HT1080 (cell line): ENCODE measurements around the gene MORN4. TPM values are rescaled to one million over a fixed set of nuclear protein-coding genes. Genes with fewer than 3 reads are reported as not detected.

ENCODE experiments used
- DNase-seq: peaks from one replicate; pipeline ENCODE4 v3.0.0-alpha.2; 2015; ENCODE audit warnings: low read depth
- total RNA-seq: library from RNA; depleted of rRNA; stranded (reverse); fragments of >200 nt; shearing (Covaris generic); gene quantifications from 2 replicates; pipeline ENCODE4 v1.2.3, GENCODE V29; 2014; rRNA removed

Gene MORN4
- total RNA-seq, 1 experiment from 2014 or later: 3.6 TPM

DNA sequence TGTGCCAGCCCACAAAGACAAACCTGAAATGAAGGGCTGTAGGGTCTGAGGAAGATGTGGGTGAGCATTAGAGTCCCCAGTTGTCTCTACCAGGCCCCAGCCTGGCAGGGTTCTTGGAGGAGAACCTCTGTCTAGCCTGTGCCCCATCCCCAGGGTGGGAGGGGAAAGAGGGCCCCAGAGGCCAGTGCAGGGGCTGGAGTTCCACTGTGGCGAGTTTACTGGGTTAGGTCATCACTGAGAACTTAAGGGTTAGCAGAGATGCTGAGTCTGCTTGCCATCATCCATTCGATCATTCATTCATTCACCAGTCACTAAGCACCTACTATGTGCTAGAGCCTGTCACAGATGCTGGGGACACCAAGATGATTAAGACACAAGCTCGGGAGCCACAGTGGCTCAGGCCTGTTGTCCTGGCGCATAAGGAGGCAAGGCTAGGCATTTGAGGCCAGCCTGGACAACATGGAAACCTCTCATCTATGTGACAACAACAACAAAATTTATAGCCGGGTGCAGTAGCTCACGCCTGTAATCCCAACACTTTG is 58.1 kb downstream of the MORN4 start:
- no peak for DNase-seq

DNA sequence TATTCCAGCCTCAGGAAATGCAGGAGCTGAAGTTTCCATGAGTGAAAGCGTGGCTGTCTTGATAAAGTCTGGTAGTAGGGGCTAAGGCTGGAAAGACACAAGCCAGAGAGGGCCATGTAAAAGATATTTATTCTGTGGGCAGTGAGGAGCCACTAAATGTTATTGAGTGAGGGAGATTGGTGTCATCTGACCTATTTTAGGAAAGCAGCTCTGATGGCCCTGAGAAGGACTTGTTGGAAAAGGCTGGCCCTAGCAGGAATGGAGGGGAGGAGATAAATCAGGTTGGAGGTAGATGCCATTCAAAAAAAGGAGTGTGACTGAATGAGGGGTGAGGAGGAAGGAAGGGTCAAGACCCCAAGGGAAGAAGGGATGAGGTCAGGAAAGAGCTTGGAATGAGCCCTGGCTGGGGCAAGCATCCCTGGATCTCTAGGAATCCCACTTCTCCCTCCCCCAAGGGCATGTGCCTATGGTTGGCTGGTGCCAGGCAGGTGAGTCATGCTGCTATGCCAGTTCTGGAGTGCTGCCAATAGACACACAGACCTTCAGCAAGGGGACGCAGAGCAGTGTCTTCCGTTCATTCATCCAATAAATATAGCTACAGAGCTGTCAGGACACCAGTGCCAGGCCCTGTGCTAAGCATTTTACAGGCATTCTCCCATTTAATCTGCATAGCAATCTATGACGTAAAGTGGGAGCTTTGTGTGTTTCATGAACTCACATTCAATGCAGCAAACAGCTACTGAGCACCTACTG is 58.8 kb downstream of the MORN4 start:
- peak; percentile 97 for DNase-seq

DNA sequence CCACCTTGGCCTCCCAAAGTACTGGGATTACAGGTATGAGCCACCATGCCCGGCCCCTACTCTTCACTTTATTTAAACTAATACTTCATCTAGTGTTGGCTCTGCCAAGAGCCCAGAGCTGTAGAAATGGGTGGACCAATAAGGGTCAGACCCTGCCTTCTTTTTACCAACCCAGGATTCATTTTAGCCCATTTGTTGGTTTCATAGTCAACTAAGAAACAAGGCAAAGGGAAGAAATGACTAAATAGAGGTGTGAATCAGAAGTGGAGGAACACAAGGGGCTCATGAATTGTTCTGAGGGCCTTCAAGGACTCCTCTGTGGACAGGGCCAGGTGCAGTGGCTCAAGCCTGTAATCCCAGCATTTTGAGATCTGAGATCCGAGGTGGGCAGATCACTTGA is 59.6 kb downstream of the MORN4 start:
- no peak for DNase-seq

DNA sequence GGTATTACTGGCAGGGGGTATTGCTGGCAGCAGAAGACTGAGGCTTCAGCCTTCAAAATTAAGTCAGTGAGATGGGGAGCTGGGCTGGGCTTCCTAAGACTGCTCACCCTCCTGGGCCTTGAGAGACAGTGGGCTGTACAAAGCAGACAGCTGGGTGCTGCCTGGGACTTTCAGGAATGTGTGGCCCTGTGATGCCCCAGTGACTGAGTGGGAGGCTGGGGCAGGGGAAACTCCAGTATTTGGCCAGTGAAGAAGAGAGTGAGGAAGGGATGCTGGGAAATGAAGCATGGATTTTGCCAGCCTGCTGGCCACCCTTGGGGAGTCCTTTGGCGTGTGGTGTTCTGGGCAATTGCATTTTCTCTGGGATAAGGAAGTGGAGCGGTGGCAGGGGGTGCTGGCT is 60.3 kb downstream of the MORN4 start:
- no peak for DNase-seq

DNA sequence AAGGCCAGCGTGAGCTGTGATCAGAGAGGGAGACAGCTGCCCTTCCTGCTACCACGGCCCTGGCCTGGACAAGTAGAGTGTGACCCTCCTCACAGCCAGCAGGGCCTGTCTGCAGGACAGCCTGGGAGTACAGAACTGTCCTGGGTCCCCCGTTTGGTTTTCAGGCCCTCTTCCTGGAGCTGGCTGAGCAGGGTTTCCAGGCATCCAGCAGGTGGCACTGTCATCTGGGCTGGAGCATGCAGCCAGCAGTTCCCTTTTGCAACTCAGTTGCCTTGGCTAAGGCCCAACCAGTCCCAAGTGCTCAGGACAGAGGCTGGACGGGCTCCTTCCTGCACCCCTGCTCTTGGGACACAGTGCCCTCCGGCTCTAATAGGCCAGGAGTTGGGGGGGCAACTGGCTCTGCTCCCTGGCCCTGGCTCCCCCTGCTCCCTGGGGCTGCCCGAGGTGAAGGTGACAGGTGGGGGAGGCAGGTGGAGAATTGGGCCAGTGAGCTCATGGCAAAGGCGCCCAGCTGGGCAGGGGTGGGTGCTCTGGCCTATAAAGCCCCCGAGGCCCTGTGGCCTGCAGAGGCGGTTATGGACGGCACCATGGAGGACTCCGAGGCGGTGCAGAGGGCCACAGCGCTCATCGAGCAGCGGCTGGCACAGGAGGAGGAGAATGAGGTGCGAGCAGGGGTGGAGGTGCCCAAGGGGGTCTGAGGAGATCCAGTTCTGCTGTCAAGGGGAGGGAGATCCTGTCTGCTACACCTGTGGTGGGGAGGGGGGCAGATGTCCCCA is 60.9 kb downstream of the MORN4 start, which contains the start of gene ANKRD2:
Gene ANKRD2, plus strand, starts transcription at position 566 of the 776 bp plus-strand sequence. Its CDS starts 10 bp downstream, at position 576.
- peak; percentile 63 for DNase-seq

DNA sequence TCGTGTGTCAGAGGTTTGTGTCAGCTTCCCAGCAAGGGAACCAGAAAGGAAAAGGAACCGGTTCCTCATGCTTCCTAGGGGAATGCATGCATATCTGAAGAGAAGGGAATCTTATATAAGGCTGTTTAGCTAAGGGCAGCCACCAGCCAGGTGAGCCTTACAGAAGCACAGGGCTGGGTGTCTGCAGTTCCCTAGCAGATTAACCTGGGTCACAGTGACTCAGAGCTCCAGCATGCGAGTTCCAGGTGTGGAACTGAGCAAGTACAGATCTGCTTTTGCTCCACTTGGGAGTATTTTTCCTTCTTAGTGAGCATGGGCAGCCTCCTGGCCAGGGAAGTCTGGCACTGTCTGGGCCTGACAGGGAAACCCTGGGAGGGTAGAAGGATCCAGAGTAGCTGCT is 61.7 kb downstream of the MORN4 start:
- no peak for DNase-seq

DNA sequence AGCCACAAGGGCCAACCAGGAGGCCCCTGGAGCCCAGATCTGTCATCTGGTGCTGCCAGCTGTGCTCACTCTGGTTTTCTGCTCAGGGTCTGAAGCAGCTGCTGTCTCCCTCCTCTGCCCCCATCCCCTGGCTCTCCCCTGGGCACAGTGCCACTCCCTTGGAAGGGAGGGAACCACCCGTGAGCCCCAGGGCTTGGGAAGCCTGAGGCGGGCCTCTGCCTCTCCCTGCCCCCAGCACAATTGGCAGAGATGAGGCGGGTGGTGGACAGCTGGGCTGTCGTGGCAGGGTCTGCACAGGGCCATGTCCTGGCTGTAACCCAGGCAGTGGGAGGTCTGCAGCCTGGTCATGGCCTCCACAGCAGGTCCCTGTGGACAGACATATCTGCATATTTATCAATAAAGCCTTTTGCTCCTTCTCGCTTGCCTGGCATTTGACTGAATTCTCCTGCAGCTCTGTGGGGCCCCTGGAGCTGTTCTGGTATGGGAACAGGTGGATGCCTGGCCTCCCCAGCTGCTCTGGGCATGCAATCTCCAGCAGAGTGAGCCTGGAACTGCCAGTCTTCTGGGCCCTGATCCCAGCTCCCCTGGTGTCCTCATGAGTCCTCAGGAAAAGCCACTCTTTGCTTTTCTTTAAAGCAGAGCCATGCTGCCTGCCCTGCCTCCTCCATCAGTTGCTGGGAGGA is 62.4 kb downstream of the MORN4 start:
- no peak for DNase-seq

DNA sequence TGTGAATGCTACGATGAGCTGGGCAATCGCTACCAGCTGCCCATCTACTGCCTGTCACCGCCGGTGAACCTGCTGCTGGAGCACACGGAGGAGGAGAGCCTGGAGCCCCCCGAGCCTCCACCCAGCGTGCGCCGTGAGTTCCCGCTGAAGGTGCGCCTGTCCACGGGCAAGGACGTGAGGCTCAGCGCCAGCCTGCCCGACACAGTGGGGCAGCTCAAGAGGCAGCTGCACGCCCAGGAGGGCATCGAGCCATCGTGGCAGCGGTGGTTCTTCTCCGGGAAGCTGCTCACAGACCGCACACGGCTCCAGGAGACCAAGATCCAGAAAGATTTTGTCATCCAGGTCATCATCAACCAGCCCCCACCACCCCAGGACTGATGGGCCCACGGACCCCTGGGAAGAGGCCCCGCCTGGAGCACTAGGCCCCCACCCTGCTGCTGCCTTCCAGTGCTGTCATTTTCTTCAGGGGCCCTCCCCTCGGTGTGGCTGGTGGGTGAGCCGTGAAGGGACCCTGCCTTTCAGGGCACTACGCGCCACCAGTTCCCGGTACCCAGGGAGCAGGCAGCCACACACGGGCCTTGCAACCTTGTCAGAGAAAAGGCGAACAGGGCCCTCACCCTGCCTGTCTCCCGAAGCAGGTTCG is 63.0 kb downstream of the MORN4 start:
- no peak for DNase-seq

DNA sequence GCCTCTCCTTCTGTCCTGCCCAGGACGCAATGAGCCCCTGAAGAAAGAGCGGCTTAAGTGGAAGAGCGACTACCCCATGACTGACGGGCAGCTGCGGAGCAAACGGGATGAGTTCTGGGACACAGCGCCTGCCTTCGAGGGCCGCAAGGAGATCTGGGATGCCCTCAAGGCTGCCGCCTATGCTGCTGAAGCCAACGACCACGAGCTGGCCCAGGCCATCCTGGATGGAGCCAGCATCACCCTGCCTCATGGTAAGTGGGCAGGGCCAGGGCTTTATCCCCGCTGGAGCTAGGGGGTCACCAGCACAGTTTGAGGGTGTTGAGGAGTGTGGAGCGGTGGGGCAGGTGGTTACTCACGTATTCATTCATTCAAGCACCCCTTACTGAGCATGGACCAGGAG is 65.4 kb downstream of the MORN4 start:
- DNase-seq: no peak

DNA sequence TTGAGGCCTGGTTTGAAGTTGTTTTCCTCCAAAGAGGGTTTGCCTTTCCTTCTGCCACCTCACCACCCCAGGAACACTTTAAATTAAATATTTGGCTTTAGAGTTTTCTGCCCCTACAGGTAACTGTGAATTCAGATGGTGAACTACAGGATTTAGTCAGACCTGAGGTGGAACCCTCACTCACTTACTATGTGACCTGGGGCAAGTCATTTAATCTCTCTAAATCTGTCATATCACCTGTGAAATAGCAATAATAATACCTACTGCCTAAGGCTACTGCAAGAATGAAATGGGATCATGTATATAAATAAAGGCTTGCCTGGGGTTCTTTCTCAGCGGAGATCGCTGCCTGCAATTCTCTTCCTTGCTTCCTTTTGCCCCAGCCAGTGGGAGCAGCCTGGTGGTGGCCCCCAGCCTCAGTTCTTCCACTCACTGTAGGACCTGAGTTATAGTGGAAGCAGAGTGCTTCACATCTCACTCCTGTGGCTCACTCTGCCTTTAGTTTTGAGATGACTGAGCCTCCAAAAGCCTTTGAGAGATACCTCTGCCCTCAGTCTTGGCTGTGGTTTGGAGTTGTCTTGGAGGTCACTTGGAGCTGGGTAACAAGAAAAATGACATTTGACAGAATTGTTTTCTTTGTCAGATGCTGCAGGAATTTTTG is 66.8 kb downstream of the MORN4 start:
- DNase-seq: no peak

DNA sequence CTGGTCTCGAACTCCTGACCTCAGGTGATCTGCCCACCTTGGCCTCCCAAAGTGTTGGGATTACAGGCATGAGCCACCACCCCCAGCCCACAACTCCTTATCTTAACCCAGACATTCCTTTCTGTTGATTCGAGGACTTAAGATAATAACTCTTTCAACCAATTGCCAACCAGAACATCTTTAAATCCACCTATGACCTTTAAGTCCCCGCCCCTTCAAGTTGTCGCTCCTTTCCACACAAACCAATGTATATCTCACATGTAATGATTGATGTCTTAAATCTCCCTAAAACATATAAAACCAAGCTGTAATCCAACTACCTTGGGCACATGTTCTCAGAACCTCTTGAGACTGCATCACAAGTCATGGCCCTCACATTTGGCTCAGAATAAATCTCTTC is 68.5 kb downstream of the MORN4 start:
- peak; percentile 39 for DNase-seq

Other genes with a start within 250 kb of the MORN4 start
- 68.6 and 75.5 TPM in 2 replicates for gene RRP12, start 232.2 kb downstream of the MORN4 start, total RNA-seq
- gene PGAM1, start 207.3 kb downstream of the MORN4 start, total RNA-seq: 1,002 and 1,071 TPM in 2 replicates
- gene EXOSC1, start 187.5 kb downstream of the MORN4 start, total RNA-seq: 73.4 and 78.3 TPM in 2 replicates
- gene ZDHHC16, start 187.3 kb downstream of the MORN4 start, total RNA-seq: 70.6 and 82.0 TPM in 2 replicates
- gene MMS19, start 135.1 kb downstream of the MORN4 start, total RNA-seq: 129 and 152 TPM in 2 replicates
- 42.1 and 53.0 TPM in 2 replicates for gene UBTD1, start 134.6 kb downstream of the MORN4 start, total RNA-seq
- gene ANKRD2, start 60.7 kb downstream of the MORN4 start, total RNA-seq: not detected in 2 replicates
- gene HOGA1, start 49.1 kb downstream of the MORN4 start, total RNA-seq: 0.53 TPM in 1 of 2 replicates, not detected in the other
- not detected in 2 replicates for gene C10orf62, start 43.8 kb downstream of the MORN4 start, total RNA-seq
- 19.8 and 20.5 TPM in 2 replicates for gene PI4K2A, start 7.2 kb upstream of the MORN4 start, total RNA-seq
- 27.4 and 34.9 TPM in 2 replicates for gene AVPI1, start 53.7 kb upstream of the MORN4 start, total RNA-seq
- gene MARVELD1, start 80.2 kb upstream of the MORN4 start, total RNA-seq: 40.5 and 48.1 TPM in 2 replicates
- gene ZFYVE27, start 103.6 kb upstream of the MORN4 start, total RNA-seq: 19.4 and 20.9 TPM in 2 replicates
- not detected in 2 replicates for gene SFRP5, start 138.5 kb upstream of the MORN4 start, total RNA-seq
- 0.33 and 0.39 TPM in 2 replicates for gene GOLGA7B, start 216.3 kb upstream of the MORN4 start, total RNA-seq